Smooth muscle cell (in vitro differentiated cells): ENCODE results near the gene THEM5. TPM values are rescaled to one million over a fixed set of nuclear protein-coding genes. Genes with fewer than 3 reads are reported as not detected.

Experiments used
- DNase-seq: peaks from one replicate; lab custom pipeline; 2025; ENCODE audit not compliant: unreplicated experiment; lab: John Stamatoyannopoulos, UW
- H2AFZ ChIP-seq: fragments of 200-600 bp; sonication (generic); 2 replicates; pipeline ENCODE4 v1.6.0; 2016; ENCODE audit warnings: antibody characterized with exemption, low read depth, mild to moderate bottlenecking
- H3F3A ChIP-seq: fragments of 200-600 bp; sonication (generic); 2 replicates; pipeline ENCODE4 v1.6.0; 2017; ENCODE audit warnings: antibody characterized with exemption, low read depth
- H3K27ac ChIP-seq: fragments of 200-600 bp; sonication (generic); 2 replicates; pipeline ENCODE4 v1.5.1; 2016; ENCODE audit warnings: low read depth, mild to moderate bottlenecking
- H3K27me3 ChIP-seq: fragments of 200-600 bp; sonication (generic); 2 replicates; pipeline ENCODE4 v1.6.1; 2016; ENCODE audit warnings: low read depth, mild to moderate bottlenecking
- H3K36me3 ChIP-seq: fragments of 200-600 bp; sonication (generic); 2 replicates; pipeline ENCODE4 v1.5.1; 2016; ENCODE audit warnings: low read depth
- H3K4me1 ChIP-seq: fragments of 200-600 bp; sonication (generic); 2 replicates; pipeline ENCODE4 v1.5.1; 2016; ENCODE audit warnings: low read depth
- H3K4me2 ChIP-seq: fragments of 200-600 bp; sonication (generic); 2 replicates; pipeline ENCODE4 v1.6.0; 2016; ENCODE audit warnings: mild to moderate bottlenecking
- H3K4me3 ChIP-seq: fragments of 200-600 bp; sonication (generic); 2 replicates; pipeline ENCODE4 v1.5.1; 2016; ENCODE audit warnings: mild to moderate bottlenecking
- H3K79me2 ChIP-seq: fragments of 200-600 bp; sonication (generic); 2 replicates; pipeline ENCODE4 v1.6.0; 2016; ENCODE audit warnings: low read depth, mild to moderate bottlenecking
- H3K9ac ChIP-seq: fragments of 200-600 bp; sonication (generic); 2 replicates; pipeline ENCODE4 v1.6.0; 2016; ENCODE audit warnings: low read depth
- H3K9me3 ChIP-seq: fragments of 200-600 bp; sonication (generic); replicated peaks from 2 replicates; pipeline ENCODE4 v1.5.1; 2016; ENCODE audit warnings: low read depth
- H4K20me1 ChIP-seq: fragments of 200-600 bp; sonication (generic); 2 replicates; pipeline ENCODE4 v1.6.0; 2016; ENCODE audit warnings: low read depth
- WGBS: methylation state at CpG from one replicate; pipeline ENCODE4 v1.1.7; 2016; ENCODE audit warnings: low lambda C conversion rate; 5-methylcytosine and 5-hydroxymethylcytosine counted together
- polyA plus RNA-seq: library from polyadenylated mRNA; unstranded; fragments of >200 nt; fragmentation: Nextera tagmentation; extraction: Ambion mirVana; gene quantifications from 2 replicates; pipeline ENCODE4 v1.2.1, GENCODE V29; 2016
- total RNA-seq: library from RNA; depleted of rRNA; stranded (reverse); fragments of >200 nt; gene quantifications from 2 replicates; pipeline ENCODE4 v1.2.3, GENCODE V29; 2014
- TF ChIP-seq, protein P1 (sequence below): fragments of 200-600 bp; sonication (generic); IDR thresholded peaks from 2 replicates; pipeline ENCODE4 v1.5.1; 2017; ENCODE audit warnings: borderline replicate concordance, mild to moderate bottlenecking, antibody characterized with exemption; ENCODE audit not compliant: insufficient read depth, poor library complexity, severe bottlenecking

Gene THEM5
- total and polyA plus RNA-seq, 2 experiments from 2014 or later = 0.76 to 1.0 TPM

DNA sequence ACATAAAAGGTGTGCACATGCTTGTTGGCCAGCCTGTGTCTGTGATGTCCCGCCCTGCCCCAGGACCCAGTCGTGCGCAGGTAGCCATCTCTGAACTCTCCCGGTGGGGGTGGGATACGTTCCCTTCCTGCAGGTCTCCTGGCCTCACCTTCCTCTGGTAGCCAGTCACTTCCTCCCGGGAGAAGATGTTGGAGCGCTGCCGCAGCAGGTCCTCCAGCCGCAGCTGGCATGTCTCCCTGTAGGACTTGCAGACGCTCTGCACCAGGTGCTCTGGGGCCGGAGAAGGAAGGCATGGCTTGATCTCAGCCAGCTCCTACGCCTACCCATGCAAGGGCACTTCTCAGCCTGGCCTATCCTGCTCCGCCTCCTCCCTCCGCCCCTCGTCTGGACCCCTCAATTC, 39.1 kb downstream of the THEM5 start:
- Histone ChIP-seq H3K79me2 (no peaks in the 10 kb centered on the region), H3K27me3 (no peaks in the 10 kb centered on the region), H3K27ac (no peak overlapping the region), H3K9ac (no peak overlapping the region), H3K4me3 (no peak overlapping the region), H2AFZ (no peak overlapping the region), H3F3A (no peaks in the 10 kb centered on the region), H4K20me1 (no peaks in the 10 kb centered on the region), H3K4me1 (no peaks in the 10 kb centered on the region), H3K9me3 (no peaks in the 10 kb centered on the region), H3K36me3 (no peaks in the 10 kb centered on the region), H3K4me2 (no peak overlapping the region)
- no peak for DNase-seq
- WGBS = 94% methylated on average over 15 of the region's 15 CpGs
- TF ChIP-seq, protein P1, sequence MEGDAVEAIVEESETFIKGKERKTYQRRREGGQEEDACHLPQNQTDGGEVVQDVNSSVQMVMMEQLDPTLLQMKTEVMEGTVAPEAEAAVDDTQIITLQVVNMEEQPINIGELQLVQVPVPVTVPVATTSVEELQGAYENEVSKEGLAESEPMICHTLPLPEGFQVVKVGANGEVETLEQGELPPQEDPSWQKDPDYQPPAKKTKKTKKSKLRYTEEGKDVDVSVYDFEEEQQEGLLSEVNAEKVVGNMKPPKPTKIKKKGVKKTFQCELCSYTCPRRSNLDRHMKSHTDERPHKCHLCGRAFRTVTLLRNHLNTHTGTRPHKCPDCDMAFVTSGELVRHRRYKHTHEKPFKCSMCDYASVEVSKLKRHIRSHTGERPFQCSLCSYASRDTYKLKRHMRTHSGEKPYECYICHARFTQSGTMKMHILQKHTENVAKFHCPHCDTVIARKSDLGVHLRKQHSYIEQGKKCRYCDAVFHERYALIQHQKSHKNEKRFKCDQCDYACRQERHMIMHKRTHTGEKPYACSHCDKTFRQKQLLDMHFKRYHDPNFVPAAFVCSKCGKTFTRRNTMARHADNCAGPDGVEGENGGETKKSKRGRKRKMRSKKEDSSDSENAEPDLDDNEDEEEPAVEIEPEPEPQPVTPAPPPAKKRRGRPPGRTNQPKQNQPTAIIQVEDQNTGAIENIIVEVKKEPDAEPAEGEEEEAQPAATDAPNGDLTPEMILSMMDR = no peak

DNA sequence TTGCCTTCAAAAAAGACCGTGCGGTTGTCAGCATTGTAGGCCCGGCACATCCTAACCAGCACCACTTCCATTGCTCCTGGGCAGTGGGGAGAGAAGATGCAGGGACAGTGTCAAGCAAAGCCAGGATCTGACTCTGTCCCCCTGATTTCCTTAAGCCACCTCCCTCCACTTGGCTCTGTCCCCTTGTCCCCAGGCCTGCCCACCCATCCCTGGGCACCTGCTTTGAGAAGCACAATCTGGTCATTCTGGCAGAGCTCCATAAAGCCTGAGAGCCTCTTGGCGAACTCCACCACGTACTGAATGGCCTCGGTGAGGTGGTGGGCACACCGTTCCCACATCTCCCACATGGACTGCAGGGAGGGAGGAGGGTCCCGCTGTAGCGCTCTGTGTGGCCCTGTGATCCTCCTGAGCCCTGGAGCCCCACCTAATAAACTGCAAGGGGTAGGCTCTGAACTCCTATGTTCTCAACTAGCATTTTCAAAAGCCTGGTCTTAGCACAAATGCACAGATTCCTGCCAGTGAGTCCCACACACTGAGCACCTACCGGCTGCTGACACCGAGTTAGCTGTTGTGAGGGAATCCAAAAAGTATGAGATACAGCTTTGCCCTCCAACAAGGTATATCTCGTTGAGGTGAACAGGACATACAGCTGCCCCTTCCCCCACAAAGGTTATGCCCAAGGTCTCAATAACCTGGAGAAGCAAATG, 40.1 kb downstream of the THEM5 start:
- Histone ChIP-seq H3K79me2 (no peaks in the 10 kb centered on the region), H3K9me3 (no peaks in the 10 kb centered on the region), H2AFZ (no peak overlapping the region), H3K4me2 (no peak overlapping the region), H3K9ac (no peak overlapping the region), H4K20me1 (no peaks in the 10 kb centered on the region), H3K36me3 (no peaks in the 10 kb centered on the region), H3K27me3 (no peaks in the 10 kb centered on the region), H3F3A (no peaks in the 10 kb centered on the region), H3K4me1 (no peaks in the 10 kb centered on the region), H3K27ac (no peak overlapping the region), H3K4me3 (no peak overlapping the region)
- DNase-seq = no peak
- TF ChIP-seq, protein P1 = no peak
- 90% methylated on average over 12 of the region's 12 CpGs for WGBS

DNA sequence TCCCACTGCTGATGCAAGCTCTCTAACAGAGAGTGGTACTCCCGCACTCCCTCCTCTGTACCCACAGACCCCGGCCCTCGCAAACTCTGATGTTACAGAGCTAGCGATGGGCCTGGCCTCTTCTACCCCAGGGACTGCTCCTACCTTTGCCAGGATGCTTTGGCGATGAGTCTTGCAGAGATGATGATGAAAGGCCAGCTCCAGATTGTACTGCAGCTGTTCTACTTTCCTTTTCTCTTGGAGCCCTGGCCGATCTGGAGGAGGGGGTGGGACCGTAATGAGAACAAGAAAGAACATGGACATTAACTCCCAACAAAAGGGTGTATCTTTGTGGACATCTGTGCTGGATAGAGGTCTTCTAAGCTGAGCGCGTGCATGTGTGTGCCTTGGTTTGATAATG, 42.3 kb downstream of the THEM5 start:
- 94% methylated on average over 9 of the region's 9 CpGs for WGBS
- Histone ChIP-seq H3K27me3 (no peaks in the 10 kb centered on the region), H3K4me2 (no peak overlapping the region), H3K4me1 (no peaks in the 10 kb centered on the region), H4K20me1 (no peaks in the 10 kb centered on the region), H3K9me3 (no peaks in the 10 kb centered on the region), H3K79me2 (no peaks in the 10 kb centered on the region), H3K4me3 (no peak overlapping the region), H3F3A (no peaks in the 10 kb centered on the region), H3K27ac (no peak overlapping the region), H3K36me3 (no peaks in the 10 kb centered on the region), H2AFZ (no peak overlapping the region), H3K9ac (no peak overlapping the region)
- DNase-seq = no peak
- TF ChIP-seq, protein P1 = no peak

DNA sequence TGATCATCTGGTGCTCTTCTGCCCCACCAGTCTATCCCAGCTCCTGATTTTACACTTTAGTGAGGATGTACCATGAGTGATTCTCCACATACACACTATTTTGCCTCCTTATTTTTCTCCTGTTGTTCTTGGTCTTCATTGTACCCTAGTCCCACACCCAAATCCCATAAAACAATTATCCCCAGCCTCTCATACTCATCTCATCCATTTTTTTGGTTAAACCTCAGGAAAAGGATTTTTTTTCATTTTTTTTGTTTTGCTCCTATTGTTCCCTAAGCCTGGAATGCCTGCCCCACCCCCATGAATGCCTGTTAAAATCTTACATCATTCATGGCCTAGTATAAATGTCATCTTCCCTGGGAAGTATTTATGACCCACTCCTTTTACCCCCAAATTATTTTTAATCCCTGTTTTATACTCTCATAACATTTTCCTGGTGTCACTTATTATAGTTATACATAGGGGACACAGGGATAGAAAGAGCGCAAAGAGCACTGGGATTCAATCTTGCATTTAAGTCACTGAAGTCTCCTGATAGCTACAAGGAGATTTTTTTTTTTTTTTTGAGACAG, 43.4 kb downstream of the THEM5 start:
- Histone ChIP-seq H3K27ac (no peak overlapping the region), H3K27me3 (peaks cover 6% of the 10 kb centered on the region), H3K4me1 (no peaks in the 10 kb centered on the region), H3K4me2 (no peak overlapping the region), H3F3A (no peaks in the 10 kb centered on the region), H3K79me2 (no peaks in the 10 kb centered on the region), H3K36me3 (no peaks in the 10 kb centered on the region), H3K4me3 (no peak overlapping the region), H4K20me1 (no peaks in the 10 kb centered on the region), H2AFZ (no peak overlapping the region), H3K9ac (no peak overlapping the region), H3K9me3 (no peaks in the 10 kb centered on the region)
- TF ChIP-seq, protein P1 = no peak
- DNase-seq = no peak
- WGBS = 100% methylated on average over 1 of the region's 1 CpG
